Prostate gland (tissue), 2 donors: ENCODE data around the gene TM9SF2. TPM values are rescaled to one million over a fixed set of nuclear protein-coding genes. Genes with fewer than 3 reads are reported as not detected.

Experiments
- DNase-seq: peaks from one replicate; pipeline ENCODE4 v3.0.0-alpha.2; 2019; ENCODE audit warnings: low spot score
- H3K27ac ChIP-seq, 2 donors: fragments of 200-600 bp; sonication (generic); 2 replicates each; pipeline ENCODE4 v1.5.1; 2017 to 2019
- H3K27me3 ChIP-seq: fragments of 200-600 bp; sonication (generic); replicated peaks from 2 replicates; pipeline ENCODE4 v1.5.1; 2019; ENCODE audit not compliant: insufficient read depth
- H3K36me3 ChIP-seq, 2 donors: fragments of 200-600 bp; sonication (generic); 1 replicate in 1 of 2; 2 replicates in 1 of 2; pipeline versions ENCODE4 v1.5.1 to v1.8.1; 2017 to 2019
- H3K4me1 ChIP-seq: fragments of 200-600 bp; sonication (generic); replicated peaks from 2 replicates; pipeline ENCODE4 v1.5.1; 2019
- H3K4me3 ChIP-seq, 2 donors: fragments of 200-600 bp; sonication (generic); 2 replicates each; pipeline ENCODE4 v1.5.1; 2017 to 2019
- H3K9me3 ChIP-seq: fragments of 200-600 bp; sonication (generic); 2 replicates; pipeline ENCODE4 v1.5.1; 2017
- CTCF ChIP-seq, 4 experiments: fragments of 200-600 bp in 2 of 4; fragments of 450-650 bp in 2 of 4; sonication (generic) in 2 of 4; IDR thresholded peaks; 1 replicate in 3 of 4; 2 replicates in 1 of 4; pipeline ENCODE4 v1.5.1; 2016 to 2019; ENCODE audit warnings: antibody characterized with exemption in 4 of 4, mild to moderate bottlenecking in 2 of 4, moderate library complexity in 2 of 4
- POLR2A ChIP-seq: fragments of 450-650 bp; IDR thresholded peaks from one replicate; pipeline ENCODE4 v1.6.1; 2016; ENCODE audit warnings: antibody characterized with exemption, mild to moderate bottlenecking
- POLR2AphosphoS5 ChIP-seq: sonication (generic); formaldehyde crosslinking; IDR thresholded peaks from one replicate; pipeline ENCODE4 v1.6.1; 2017; ENCODE audit warnings: antibody characterized with exemption
- WGBS: methylation state at CpG from one replicate; pipeline ENCODE4 v1.1.5; 2018; 5-methylcytosine and 5-hydroxymethylcytosine counted together
- intact Hi-C: fragments of 100-400 bp; cut with DNase I; formaldehyde crosslinking; loops from one replicate; pipeline ENCODE4 v1.14.2; 2022
- total RNA-seq, 2 donors: library from RNA; depleted of rRNA; stranded (reverse); fragments of >200 nt; gene quantifications; one replicate each; pipeline ENCODE4 v1.1.0, GENCODE V29; 2016

Gene TM9SF2
- total RNA-seq, 2 donors from 2014 or later, result 136 to 175 TPM

- 100% methylated on average over 4 of the region's 4 CpGs for WGBS
- Histone ChIP-seq H3K27ac (no peak overlapping the region), H3K9me3 (no peaks in the 10 kb centered on the region), H3K4me1 (peaks cover 3% of the 10 kb centered on the region), H3K36me3 (no peaks in the 10 kb centered on the region), H3K27me3 (no peaks in the 10 kb centered on the region), H3K4me3 (no peak overlapping the region)
- no peak for TF ChIP-seq POLR2A
- intact Hi-C loops, result no loop called here
- no peak for DNase-seq
These were observed 8.2 kb downstream of the TM9SF2 start for GRCh38 chr13:99509479-99509878.

GRCh38 chr13:99514801-99515200, 13.5 kb downstream of the TM9SF2 start:
- Histone ChIP-seq H3K36me3 (no peaks in the 10 kb centered on the region), H3K4me3 (no peak overlapping the region), H3K4me1 (no peaks in the 10 kb centered on the region), H3K9me3 (no peaks in the 10 kb centered on the region), H3K27ac (no peak overlapping the region), H3K27me3 (no peaks in the 10 kb centered on the region)
- intact Hi-C loops, result no loop called here
- TF ChIP-seq POLR2AphosphoS5 (no peak), CTCF (IDR thresholded peaks at IDR 0.05) (no peak), POLR2A (no peak)
- WGBS, result 78% methylated on average over 4 of the region's 4 CpGs
- DNase-seq, result no peak

- no peak overlapping the region for H3K27ac ChIP-seq
- H3K36me3 ChIP-seq, result peaks cover 0 to 2% of the 10 kb centered on the region in 2 donors
- H3K4me3 ChIP-seq, result no peak overlapping the region
- H3K4me1 ChIP-seq, result no peaks in the 10 kb centered on the region
- DNase-seq, result no peak
- WGBS, result 70% methylated on average over 5 of the region's 5 CpGs
- H3K9me3 ChIP-seq, result no peaks in the 10 kb centered on the region
- TF ChIP-seq CTCF (IDR thresholded peaks at IDR 0.05) (no peak), POLR2A (no peak)
- intact Hi-C loops, result no loop called here
- no peaks in the 10 kb centered on the region for H3K27me3 ChIP-seq
These were observed 15.1 kb downstream of the TM9SF2 start for GRCh38 chr13:99516153-99516929.

GRCh38 chr13:99517577-99517976, 16.3 kb downstream of the TM9SF2 start:
- DNase-seq, result no peak
- no peaks in the 10 kb centered on the region for H3K9me3 ChIP-seq
- intact Hi-C loops, result no loop called here
- H3K4me3 ChIP-seq, result no peak overlapping the region
- H3K27me3 ChIP-seq, result no peaks in the 10 kb centered on the region
- H3K27ac ChIP-seq, result no peak overlapping the region
- 79% methylated on average over 2 of the region's 2 CpGs for WGBS
- peaks cover 0 to 7% of the 10 kb centered on the region in 2 donors for H3K36me3 ChIP-seq
- no peaks in the 10 kb centered on the region for H3K4me1 ChIP-seq
- no peak for TF ChIP-seq POLR2AphosphoS5
- TF ChIP-seq POLR2A, result no peak
- no peak for TF ChIP-seq CTCF (IDR thresholded peaks at IDR 0.05)

GRCh38 chr13:99517984-99518383, 16.7 kb downstream of the TM9SF2 start:
- Histone ChIP-seq H3K9me3 (no peaks in the 10 kb centered on the region), H3K27me3 (no peaks in the 10 kb centered on the region), H3K27ac (no peak overlapping the region), H3K4me3 (no peak overlapping the region), H3K36me3 (peaks cover 0 to 7% of the 10 kb centered on the region in 2 donors), H3K4me1 (no peaks in the 10 kb centered on the region)
- intact Hi-C loops, result no loop called here
- DNase-seq, result no peak
- WGBS, result 96% methylated on average over 6 of the region's 6 CpGs
- TF ChIP-seq POLR2A (no peak), POLR2AphosphoS5 (no peak), CTCF (IDR thresholded peaks at IDR 0.05) (no peak)
